DOHH2 (cell line): ENCODE measurements around the gene TCF7.

ENCODE experiments used
- H3F3A ChIP-seq: fragments of 200-600 bp; sonication (generic), shearing (Covaris generic); 2 replicates; pipeline ENCODE4 v1.6.0; 2016; ENCODE audit warnings: antibody characterized with exemption, mild to moderate bottlenecking; ENCODE audit not compliant: control insufficient read depth, insufficient read depth
- H3K27ac ChIP-seq: fragments of 200-600 bp; sonication (generic); 2 replicates; pipeline ENCODE4 v1.5.1; 2014; ENCODE audit warnings: low read depth, mild to moderate bottlenecking, low read length, moderate library complexity
- H3K27me3 ChIP-seq: fragments of 200-600 bp; sonication (generic); 2 replicates; pipeline ENCODE4 v1.6.1; 2014; ENCODE audit warnings: mild to moderate bottlenecking, low read length, mixed read lengths; ENCODE audit not compliant: control insufficient read depth
- H3K36me3 ChIP-seq: fragments of 200-600 bp; sonication (generic); 2 replicates; pipeline ENCODE4 v1.6.1; 2014; ENCODE audit warnings: mild to moderate bottlenecking, low read length, moderate library complexity, mixed read lengths; ENCODE audit not compliant: control insufficient read depth
- H3K4me1 ChIP-seq: fragments of 200-600 bp; sonication (generic); 2 replicates; pipeline ENCODE4 v1.6.1; 2014; ENCODE audit warnings: mild to moderate bottlenecking, low read length, mixed read lengths; ENCODE audit not compliant: control insufficient read depth
- H3K4me2 ChIP-seq: fragments of 200-600 bp; sonication (generic); 2 replicates; pipeline ENCODE4 v1.6.0; 2014; ENCODE audit warnings: mild to moderate bottlenecking, low read length, moderate library complexity
- H3K4me3 ChIP-seq: fragments of 200-600 bp; sonication (generic); 2 replicates; pipeline ENCODE4 v1.5.1; 2014; ENCODE audit warnings: mild to moderate bottlenecking, low read length, mixed read lengths
- H3K79me2 ChIP-seq: fragments of 200-600 bp; sonication (generic); 2 replicates; pipeline ENCODE4 v1.6.1; 2014; ENCODE audit warnings: mild to moderate bottlenecking, low read length, mixed read lengths; ENCODE audit not compliant: control insufficient read depth
- H3K9me2 ChIP-seq: fragments of 200-600 bp; sonication (generic); replicated peaks from 2 replicates; pipeline ENCODE4 v1.6.1; 2014; ENCODE audit warnings: mild to moderate bottlenecking, low read length, mixed read lengths; ENCODE audit not compliant: control insufficient read depth
- H3K9me3 ChIP-seq: fragments of 200-600 bp; sonication (generic); 2 replicates; pipeline ENCODE4 v1.6.1; 2014; ENCODE audit warnings: antibody characterized with exemption, low read length, mixed read lengths; ENCODE audit not compliant: control insufficient read depth, insufficient read depth
- H4K20me1 ChIP-seq: fragments of 200-600 bp; sonication (generic); 2 replicates; pipeline ENCODE4 v1.6.0; 2014; ENCODE audit warnings: low read depth, mild to moderate bottlenecking, antibody characterized with exemption, low read length, moderate library complexity; ENCODE audit not compliant: control insufficient read depth, insufficient read depth
- CTCF ChIP-seq: fragments of 200-600 bp; sonication (generic); IDR thresholded peaks from one replicate; pipeline ENCODE4 v1.5.1; 2014; ENCODE audit warnings: antibody characterized with exemption, mild to moderate bottlenecking, low read depth, low read length; ENCODE audit not compliant: poor library complexity, severe bottlenecking
- EZH2phosphoT487 ChIP-seq: fragments of 200-600 bp; sonication (generic); IDR thresholded peaks from 2 replicates; pipeline ENCODE4 v1.6.1; 2017; ENCODE audit warnings: borderline replicate concordance, mild to moderate bottlenecking, antibody characterized with exemption, low read length, moderate library complexity, mixed read lengths

The TCF7 gene

GRCh38 chr5:134103397-134103796, 11.1 kb upstream of the TCF7 start:
- Histone ChIP-seq H4K20me1 (no peaks in the 10 kb centered on the region), H3K79me2 (no peaks in the 10 kb centered on the region), H3K4me2 (no peak overlapping the region), H3F3A (no peaks in the 10 kb centered on the region), H3K36me3 (no peaks in the 10 kb centered on the region), H3K27me3 (peaks cover 22% of the 10 kb centered on the region), H3K4me3 (no peak overlapping the region), H3K4me1 (peaks cover 12% of the 10 kb centered on the region), H3K27ac (no peak overlapping the region), H3K9me2 (no peaks in the 10 kb centered on the region), H3K9me3 (no peaks in the 10 kb centered on the region)
- TF ChIP-seq EZH2phosphoT487, result no peak
- TF ChIP-seq CTCF, result no peak

- H3K79me2 ChIP-seq, result no peaks in the 10 kb centered on the region
- no peaks in the 10 kb centered on the region for H3F3A ChIP-seq
- no peak overlapping the region for H3K27ac ChIP-seq
- peaks cover 22% of the 10 kb centered on the region for H3K27me3 ChIP-seq
- H3K4me2 ChIP-seq, result no peak overlapping the region
- no peaks in the 10 kb centered on the region for H3K9me3 ChIP-seq
- no peak overlapping the region for H3K4me3 ChIP-seq
- H4K20me1 ChIP-seq, result no peaks in the 10 kb centered on the region
- TF ChIP-seq CTCF (no peak), EZH2phosphoT487 (no peak)
- no peaks in the 10 kb centered on the region for H3K36me3 ChIP-seq
- no peaks in the 10 kb centered on the region for H3K9me2 ChIP-seq
- peaks cover 12% of the 10 kb centered on the region for H3K4me1 ChIP-seq
Measured at GRCh38 chr5:134103998-134104654, 10.4 kb upstream of the TCF7 start.

GRCh38 chr5:134106991-134107701, 7.3 kb upstream of the TCF7 start:
- Histone ChIP-seq H3K4me1 (no peaks in the 10 kb centered on the region), H3K36me3 (no peaks in the 10 kb centered on the region), H3K79me2 (no peaks in the 10 kb centered on the region), H3K27ac (no peak overlapping the region), H3K4me3 (no peak overlapping the region), H4K20me1 (no peaks in the 10 kb centered on the region), H3K9me2 (no peaks in the 10 kb centered on the region), H3F3A (no peaks in the 10 kb centered on the region), H3K27me3 (peaks cover 29% of the 10 kb centered on the region), H3K9me3 (no peaks in the 10 kb centered on the region), H3K4me2 (no peak overlapping the region)
- no peak for TF ChIP-seq EZH2phosphoT487
- no peak for TF ChIP-seq CTCF
